ENCODE data around the gene AHCYL2.
"Not testable (repeated sequence)": the region's sequence is repeated elsewhere in the genome, so short reads cannot be mapped to it uniquely, and the experiment has no call there.

AHCYL2 gene

DNA sequence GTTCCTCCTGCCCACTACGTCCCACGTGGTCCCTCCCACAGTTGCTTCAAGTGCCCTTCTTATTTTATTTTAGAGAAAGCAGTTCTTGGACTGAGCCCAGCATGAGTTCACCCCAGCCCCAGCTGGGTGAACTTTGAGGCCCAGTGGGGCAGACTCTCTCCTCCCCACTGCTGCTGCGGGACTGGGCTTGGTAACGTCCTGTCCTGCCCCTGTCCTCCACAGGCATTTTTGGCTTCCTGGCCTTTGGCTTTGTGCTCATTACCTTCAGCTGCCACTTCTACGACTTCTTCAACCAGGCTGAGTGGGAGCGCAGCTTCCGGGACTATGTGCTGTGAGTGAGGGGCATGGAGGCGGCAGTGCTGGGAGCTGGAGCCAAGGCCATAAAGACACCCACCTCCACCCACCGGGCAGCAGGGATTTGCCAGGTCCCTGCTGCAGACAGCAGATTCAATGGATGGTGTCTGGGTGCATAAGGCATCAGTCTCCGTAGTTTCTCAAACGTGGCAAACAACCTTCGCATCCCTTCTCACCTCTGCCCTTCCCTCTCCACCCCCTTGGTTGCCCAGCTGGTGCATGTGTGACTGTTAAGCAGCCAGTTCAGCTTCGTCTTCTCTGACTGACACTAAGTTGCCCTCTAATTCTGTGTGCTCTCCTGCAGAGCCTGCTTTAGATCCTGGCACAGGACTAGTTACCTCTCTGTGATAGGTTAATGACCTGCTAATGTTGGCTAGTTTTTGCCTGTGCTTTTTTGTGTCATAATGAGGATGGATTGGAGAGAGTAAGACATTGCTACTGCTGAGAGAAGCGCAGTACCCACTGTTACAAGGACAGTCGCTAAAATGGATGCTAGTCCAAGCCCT lies 15.5 kb upstream of the AHCYL2 start:
- no peak for DNase-seq

DNA sequence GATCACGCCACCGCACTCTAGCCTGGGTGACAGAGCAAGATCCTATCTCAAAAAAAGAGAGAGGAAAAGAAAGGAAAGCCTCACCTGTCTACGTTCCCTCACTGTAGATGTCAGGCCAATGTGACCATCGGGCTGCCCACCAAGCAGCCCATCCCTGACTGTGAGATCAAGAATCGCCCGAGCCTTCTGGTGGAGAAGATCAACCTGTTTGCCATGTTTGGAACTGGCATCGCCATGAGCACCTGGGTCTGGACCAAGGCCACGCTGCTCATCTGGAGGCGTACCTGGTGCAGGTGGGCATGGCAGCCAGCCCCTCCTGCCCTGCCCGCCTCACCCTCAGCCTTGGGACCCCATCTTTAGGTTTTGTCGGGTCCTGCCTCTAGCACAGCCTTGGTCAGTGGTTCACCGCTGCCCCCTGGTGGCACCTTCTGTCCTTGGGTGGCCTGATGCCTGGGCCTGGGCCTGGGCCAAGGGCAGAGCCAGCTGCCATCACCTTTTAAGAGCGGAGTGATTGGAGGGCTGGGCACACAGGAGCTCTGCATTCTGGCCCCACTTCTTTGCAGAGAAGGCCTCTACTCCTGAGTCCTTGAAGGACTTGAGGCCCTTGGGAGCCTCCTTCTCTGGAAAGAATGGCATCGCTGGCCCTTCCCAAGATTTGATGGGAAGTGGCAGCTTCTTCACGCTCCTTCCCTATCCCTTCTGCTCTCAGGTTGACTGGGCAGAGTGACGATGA lies 14.4 kb upstream of the AHCYL2 start:
- DNase-seq = peak; percentile 84

DNA sequence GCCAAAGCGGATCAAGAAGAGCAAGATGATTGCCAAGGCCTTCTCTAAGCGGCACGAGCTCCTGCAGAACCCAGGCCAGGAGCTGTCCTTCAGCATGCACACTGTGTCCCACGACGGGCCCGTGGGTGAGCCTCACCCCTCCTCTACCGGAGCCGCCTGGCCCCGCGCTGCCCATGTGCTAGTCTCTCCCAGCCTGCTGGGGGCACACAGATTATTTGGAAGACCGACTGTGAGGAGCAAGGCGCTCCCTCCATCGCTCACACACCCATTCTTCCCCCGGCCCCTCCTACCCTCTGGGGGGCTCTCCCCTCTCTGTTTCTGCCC lies 13.9 kb upstream of the AHCYL2 start:
- no peak for DNase-seq

DNA sequence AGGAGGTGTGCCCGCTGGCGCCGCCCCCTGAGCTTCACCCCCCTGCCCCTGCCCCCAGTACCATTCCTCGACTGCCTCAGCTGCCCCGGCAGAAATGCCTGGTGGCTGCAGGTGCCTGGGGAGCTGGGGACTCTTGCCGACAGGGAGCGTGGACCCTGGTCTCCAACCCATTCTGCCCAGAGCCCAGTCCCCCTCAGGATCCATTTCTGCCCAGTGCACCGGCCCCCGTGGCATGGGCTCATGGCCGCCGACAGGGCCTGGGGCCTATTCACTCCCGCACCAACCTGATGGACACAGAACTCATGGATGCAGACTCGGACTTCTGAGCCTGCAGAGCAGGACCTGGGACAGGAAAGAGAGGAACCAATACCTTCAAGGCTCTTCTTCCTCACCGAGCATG lies 12.7 kb upstream of the AHCYL2 start:
- no peak for DNase-seq

DNA sequence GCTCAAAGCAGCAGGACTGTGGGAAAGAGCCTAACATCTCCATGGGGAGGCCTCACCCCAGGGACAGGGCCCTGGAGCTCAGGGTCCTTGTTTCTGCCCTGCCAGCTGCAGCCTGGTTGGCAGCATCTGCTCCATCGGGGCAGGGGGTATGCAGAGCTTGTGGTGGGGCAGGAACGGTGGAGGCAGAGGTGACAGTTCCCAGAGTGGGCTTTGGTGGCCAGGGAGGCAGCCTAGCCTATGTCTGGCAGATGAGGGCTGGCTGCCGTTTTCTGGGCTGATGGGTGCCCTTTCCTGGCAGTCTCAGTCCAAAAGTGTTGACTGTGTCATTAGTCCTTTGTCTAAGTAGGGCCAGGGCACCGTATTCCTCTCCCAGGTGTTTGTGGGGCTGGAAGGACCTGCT lies 12.2 kb upstream of the AHCYL2 start:
- DNase-seq = no peak

DNA sequence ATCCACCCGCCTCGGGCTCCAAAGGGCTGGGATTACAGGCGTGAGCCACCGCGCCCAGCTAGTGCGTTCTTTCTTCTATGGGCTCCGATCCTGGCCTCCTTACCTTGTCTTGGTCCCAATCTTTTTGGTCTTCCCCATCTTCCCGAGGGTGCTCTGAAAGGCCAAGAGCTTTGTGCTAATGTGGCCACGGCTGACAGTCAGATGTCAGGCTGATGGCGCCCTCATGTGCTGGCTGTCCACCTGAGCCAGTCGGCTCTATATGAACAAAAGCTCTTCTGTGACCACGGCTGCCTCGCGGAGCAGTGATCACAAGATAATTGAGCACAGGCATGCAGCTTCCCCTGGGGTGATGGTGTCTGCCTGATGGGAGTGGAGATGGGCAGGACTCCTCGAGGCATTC lies 11.0 kb upstream of the AHCYL2 start:
- DNase-seq = peak; percentile 45

DNA sequence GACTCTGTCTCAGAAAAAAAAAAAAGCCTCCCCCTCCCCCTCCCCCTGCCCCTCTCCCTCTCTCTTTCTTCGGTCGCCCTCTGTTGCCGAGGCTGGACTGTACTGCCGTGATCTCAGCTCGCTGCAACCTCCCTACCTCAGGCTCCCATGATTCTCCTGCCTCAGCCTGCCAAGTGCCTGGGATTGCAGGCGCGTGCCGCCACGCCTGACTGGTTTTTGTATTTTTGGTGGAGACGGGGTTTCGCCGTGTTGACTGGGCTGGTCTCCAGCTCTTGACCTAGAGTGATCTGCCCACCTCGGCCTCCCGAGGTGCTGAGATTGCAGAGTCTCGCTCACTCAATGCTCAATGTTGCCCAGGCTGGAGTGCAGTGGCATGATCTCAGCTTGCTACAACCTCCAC lies 9.1 kb upstream of the AHCYL2 start:
- not testable (repeated sequence) for DNase-seq

DNA sequence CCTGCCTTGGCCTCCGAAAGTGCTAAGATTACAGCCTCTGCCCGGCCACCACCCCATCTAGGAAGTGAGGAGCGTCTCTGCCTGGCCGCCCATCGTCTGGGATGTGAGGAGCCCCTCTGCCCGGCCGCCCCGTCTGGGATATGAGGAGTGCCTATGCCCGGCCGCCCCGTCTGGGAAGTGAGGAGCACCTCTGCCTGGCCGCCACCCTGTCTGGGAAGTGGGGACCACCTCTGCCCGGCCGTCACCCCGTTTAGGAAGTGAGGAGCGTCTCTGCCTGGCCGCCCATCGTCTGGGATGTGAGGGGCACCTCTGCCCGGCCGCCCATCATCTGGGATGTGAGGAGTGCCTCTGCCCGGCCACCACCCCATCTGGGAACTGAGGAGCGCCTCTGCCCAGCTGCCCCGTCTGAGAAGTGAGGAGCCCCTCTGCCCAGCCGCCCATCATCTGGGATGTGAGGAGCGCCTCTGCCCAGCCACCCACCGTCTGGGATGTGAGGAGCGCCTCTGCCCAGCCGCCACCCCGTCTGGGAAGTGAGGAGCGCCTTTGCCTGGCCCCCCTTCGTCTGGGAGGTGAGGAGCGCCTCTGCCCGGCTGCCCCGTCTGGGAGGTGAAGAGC lies 8.6 kb upstream of the AHCYL2 start:
- not testable (repeated sequence) for DNase-seq

DNA sequence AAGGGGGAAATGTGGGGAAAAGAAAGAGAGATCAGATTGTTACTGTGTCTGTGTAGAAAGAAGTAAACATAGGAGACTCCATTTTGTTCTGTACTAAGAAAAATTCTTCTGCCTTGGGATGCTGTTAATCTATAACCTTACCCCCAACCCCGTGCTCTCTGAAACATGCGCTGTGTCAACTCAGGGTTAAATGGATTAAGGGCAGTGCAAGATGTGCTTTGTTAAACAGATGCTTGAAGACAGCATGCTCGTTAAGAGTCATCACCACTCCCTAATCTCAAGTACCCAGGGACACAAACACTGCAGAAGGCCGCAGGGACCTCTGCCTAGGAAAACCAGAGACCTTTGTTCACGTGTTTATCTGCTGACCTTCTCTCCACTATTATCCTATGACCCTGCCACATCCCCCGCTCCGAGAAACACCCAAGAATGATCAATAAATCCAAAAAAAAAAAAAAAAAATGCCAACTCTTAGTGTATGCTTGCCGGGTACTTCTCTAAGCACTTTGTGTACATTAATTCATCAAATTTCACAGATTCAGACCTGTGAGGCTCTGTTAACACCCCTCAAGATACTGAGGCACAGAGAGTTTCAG lies 7.9 kb upstream of the AHCYL2 start:
- DNase-seq = not testable (repeated sequence)

DNA sequence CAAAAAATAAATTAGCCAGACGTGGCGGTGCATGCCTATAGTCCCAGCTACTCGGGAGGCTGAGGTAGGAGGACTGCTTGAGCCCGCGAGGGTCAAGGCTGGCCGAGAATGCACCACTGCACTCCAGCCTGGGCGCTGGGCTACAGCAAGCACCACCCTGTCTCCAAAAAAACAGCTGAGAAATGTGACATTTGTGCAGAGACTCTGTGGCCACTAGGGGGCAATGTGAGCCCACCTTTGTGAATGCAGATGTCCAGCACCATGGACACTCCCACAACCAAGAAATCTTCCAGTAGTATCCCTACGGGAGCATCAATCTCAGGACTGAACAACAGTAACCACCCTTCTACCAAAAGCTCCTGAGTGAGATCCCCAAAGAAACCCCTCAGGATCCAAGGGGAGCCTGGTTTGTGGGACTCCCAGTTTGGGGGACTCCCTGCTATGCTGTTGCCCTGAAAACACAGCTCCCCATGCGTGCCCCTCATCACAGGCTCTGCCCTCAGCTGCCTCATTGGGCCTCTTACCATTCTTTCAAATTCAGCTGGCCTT lies 6.2 kb upstream of the AHCYL2 start:
- peak; percentile 84 for DNase-seq

DNA sequence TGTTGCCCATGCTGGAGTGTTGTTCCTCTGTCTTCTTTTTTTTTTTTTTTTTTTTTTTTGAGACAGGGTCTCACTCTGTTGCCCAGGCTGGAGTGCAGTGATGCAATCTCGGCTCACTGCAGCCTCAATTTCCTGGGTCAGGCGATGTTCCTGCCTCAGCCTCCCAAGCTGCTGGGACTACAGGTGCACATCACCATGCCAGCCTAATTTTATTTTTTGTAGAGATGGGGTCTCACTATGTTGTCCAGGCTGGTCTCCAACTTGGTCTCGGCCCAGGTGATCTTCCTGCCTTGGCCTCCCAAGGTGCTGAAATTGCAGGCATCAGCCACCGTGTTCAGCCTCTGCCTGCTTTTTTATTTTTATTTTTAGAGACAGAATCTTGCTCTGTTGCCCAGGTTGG lies 5.7 kb upstream of the AHCYL2 start:
- not testable (repeated sequence) for DNase-seq

DNA sequence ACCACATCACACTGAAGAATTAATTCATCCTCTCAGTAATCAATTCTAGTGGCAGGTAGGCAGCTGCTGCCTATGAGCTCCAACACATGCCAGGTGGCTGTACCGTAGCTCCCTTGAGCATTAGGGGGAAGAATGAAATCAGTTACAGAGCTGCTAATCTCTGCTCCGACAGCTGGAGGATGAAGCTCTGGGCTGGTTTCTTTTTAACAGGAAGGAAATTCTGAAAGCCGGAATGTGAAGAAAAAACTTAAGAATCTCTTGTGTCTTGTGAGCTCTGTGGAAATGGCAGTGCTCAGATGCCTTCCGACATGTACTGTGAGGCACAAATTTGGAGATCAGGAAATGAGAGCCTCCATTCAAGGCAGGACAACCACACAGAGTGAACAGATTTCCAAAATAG lies 2.8 kb upstream of the AHCYL2 start:
- no peak for DNase-seq

DNA sequence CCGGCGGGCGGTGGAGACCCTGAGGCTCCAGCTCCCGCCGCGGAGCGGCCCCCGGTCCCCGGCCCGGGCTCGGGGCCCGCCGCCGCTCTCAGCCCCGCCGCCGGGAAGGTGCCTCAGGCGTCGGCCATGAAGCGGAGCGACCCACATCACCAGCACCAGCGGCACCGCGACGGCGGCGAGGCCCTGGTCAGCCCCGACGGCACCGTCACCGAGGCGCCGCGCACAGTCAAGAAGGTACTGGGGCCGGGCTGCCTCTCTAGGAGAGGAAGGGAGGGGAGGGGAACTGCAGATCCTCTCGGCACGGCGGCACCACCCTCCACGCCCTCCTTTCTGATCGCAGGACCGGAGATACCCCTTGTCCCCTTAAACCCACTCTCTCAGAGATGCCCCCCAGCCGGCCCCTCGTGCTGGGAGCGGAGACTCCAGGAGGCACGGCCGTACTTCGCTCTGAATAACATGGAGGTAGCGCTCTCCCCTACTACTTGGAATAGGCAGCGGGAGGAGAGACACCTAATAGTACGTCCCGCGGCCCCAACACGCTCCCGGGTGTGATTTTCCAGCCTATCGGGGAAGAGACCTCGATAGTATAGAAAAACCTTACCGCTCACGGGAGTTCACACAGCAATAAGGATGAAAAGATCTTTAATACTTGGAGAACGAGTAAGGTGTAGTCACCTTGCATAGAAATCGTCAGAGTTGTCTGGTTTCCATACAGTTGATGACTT lies 538 bp downstream of the AHCYL2 start:
- DNase-seq = peak; percentile 72

DNA sequence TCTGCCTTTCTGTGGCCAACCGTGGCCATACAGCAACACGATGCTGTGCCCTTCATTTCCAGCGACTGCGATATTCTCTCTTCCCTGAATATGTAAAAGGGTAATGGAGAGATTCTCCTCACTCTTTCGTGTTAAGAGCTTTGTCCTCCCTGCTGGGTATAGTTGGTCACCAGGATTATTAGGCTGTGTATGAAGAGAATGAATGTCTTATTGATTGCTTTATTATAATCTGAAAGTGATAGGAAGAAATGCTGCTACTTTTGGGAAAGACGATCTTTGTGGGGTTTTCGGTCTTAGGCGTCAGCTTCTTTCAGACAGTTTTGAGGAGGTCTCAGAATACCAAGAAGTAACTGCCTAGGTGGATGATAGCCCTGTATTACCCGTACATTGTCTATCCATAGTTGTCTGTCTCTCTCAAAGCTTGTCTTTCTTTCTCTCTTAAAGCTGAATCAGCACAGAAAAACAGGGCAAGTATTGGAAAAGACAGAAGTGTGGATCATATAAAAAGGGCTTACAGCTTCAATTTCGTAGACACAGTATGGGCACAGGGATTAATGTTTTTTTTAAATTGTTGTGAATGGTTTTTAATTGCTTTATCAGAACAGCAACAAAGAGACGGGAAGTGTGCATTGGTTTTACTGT lies 1.2 kb downstream of the AHCYL2 start:
- DNase-seq = no peak

DNA sequence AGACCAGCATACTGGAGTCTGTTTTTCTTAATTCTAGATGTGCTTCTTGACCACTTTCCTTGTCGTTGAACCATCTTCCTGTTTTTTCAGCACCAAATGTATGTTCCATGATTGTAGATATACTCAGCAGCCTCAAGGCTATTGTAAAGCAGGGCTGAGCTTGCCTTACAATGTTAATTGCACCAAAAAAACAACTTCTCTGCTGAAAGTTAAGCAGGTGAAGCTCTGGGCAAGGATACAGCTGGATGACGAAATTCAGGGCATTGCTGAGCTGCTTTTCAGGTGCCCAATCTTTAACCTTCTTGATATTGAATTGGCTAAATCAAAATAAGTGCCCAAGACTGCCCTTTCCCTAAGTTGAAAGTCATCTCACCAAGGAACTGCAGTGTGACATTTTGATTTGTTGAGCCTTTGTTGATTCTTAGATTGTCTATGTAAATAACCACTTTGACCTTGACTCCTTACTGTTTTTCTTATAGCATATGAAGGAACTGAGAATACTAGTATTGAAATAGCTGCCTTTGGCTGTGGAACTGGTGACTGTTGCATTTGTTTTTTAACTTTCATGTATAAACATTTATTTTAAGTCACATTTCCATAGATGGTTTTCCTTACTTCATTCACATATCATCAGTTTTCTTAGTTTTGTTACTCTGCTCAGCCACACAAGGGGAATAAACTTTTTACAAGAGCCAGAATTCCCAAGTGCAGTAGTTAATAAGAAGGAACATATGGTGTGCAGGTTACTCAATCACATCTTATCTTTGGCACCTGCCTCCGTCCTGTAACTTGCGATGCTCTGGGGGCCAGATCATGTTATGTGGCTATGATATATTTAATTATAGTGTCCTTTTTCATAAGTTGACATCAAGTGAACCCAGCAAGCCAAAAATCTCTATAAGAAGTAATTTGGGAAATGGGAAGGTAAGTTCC lies 3.1 kb downstream of the AHCYL2 start:
- no peak for DNase-seq

DNA sequence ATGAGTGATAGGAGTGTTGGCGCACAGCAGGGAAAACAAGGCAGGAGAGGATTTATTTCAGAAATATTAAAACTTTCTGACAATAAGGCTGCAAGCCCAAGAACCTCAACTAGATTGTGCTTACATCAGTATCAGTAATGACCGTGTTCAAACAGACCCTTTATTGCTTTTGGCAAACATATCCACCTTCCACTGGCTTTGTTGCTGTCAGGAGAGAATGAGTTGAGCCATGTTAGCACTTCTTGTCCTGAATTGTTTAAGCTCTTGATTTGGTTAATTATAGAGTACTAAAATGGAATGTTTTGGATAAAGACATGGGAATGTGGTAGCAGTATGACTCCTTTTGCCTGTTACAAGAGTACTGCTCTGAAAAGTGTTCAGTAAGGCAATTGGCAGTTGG lies 3.8 kb downstream of the AHCYL2 start:
- DNase-seq = no peak

DNA sequence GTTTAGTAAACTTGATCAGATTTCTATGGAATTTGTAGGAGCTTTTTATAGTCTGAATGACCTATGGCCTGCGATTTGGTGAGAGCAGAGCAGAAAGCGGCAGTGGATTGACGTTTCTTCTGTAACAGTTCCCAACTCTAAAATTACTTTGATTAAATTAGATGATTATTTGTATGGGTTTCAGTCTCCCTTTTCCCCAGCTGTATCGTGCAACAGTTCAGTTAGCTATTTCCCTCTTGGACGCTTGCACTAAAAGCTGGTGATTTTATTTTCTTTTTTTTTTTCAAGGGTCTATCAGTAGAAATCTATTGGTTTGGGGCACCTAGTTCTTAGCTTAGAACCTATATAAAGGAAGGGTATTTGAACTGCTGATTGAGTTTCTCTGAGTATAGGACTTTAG lies 6.8 kb downstream of the AHCYL2 start:
- no peak for DNase-seq

DNA sequence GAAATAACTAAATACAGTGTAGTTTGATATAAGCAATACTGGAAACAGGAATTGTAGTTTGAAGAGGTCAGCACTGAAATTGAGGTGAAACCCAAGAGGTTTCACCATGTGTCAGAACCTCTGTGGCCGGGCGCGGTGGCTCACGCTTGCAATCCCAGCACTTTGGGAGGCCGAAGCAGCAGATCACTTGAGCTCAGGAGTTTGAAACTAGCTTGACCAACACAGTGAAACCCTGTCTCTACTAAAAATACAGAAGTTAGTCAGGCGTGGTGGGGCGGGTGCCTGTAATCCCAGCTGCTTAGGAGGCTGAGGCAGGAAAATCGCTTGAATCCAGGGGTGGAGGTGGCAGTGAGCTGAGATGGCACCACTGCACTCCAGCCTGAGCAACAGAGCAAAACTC lies 13.7 kb downstream of the AHCYL2 start:
- peak; percentile 67 for DNase-seq

DNA sequence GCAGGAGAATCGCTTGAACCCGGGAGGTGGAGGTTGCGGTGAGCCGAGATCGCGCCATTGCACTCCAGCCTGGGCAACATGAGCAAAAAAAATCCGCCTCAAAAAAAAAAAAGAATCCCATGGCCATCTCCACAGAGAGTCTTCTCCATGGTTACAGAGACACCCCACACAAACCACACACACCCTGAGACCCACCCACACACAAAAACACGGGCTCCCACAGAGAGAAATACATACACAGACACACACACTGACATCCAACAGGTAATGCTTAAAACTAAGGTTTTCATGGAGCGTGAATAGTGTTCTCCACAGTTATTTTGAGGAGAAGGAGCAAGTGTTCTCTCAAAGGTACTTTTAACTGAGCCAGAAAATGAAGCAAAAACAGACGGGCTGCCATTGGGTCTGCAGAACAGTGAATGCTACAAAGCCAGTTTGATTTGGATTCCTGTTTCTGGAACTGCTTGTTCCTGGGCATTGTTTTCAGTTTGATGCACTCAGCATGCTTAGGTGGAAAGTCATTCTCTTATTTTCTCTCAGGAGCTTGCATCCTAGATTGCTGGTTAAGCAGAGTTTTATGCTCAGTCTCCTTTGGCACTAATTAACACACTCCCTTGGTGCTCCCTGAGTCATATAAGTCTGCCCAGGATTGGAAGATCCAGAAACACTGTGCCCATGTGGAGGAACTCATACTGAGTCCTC lies 15.4 kb downstream of the AHCYL2 start:
- no peak for DNase-seq

DNA sequence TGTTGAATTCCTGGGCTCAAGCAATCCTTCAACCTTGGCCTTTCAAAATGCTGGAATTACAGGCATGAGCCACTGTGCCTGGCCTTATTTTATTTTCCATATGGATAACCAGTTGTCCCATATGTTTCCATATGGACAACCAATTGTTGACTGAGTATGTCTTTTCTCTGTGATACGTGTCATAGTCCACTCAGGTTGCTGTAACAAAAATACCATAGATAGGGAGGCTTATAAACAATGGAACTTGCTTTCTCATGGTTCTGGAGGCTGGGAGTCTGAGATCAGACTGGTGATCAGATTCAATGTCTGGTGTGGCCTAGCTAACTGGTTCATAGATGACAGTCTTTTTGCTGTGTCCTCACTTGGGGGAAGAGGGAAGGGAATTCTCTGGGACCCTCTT lies 19.4 kb downstream of the AHCYL2 start:
- DNase-seq = no peak

Data from RPMI8226 (cell line).